H1 (cell line): ENCODE results near the gene ANKRD66. TPM values are rescaled to one million over a fixed set of nuclear protein-coding genes. Genes with fewer than 3 reads are reported as not detected.

ENCODE experiments used
- CTCF ChIA-PET: fragments of 300-600 bp; sonication (Branson Sonifier 250); formaldehyde crosslinking; loops from one replicate; lab custom pipeline; 2021; ENCODE audit not compliant: partially characterized antibody; lab: Charles Lee
- POLR2A ChIA-PET: fragments of 300-600 bp; sonication (Branson Sonifier 250); formaldehyde crosslinking; loops from one replicate; lab custom pipeline; 2021; ENCODE audit warnings: inconsistent platforms; ENCODE audit not compliant: partially characterized antibody; lab: Charles Lee
- DNase-seq, 2 experiments: peaks; one replicate each; pipeline versions ENCODE4 v3.0.0 to v3.0.0-alpha.2; 2010 to 2022; ENCODE audit warnings: low spot score in 2 of 2, low read depth in 1 of 2, mixed read lengths in 1 of 2
- FAIRE-seq: peaks from 2 replicates; lab custom pipeline; 2011; peaks lifted over from hg19 to GRCh38; lab: Jason Lieb, UNC
- H2AFZ ChIP-seq: 2 replicates; pipeline ENCODE4 v1.8.1; 2012; ENCODE audit warnings: low read length, inconsistent platforms
- H2AK5ac ChIP-seq: 2 replicates; pipeline ENCODE4 v1.6.1; 2013; ENCODE audit warnings: low read depth, low read length
- H2BK120ac ChIP-seq: replicated peaks from 2 replicates; pipeline ENCODE3; 2013; ENCODE audit warnings: low read depth, low read length, inconsistent platforms
- H2BK12ac ChIP-seq: 2 replicates; pipeline ENCODE4 v1.6.1; 2013; ENCODE audit warnings: low read depth, low read length
- H2BK15ac ChIP-seq: 2 replicates; pipeline ENCODE4 v1.6.1; 2013; ENCODE audit warnings: low read length
- H2BK20ac ChIP-seq: 2 replicates; pipeline ENCODE4 v1.6.1; 2013; ENCODE audit warnings: low read length
- H2BK5ac ChIP-seq: 2 replicates; pipeline ENCODE4 v1.6.1; 2013; ENCODE audit warnings: low read depth, low read length
- H3K14ac ChIP-seq: 2 replicates; pipeline ENCODE4 v1.6.1; 2013; ENCODE audit warnings: inconsistent platforms; ENCODE audit not compliant: insufficient read length
- H3K18ac ChIP-seq: 2 replicates; pipeline ENCODE4 v1.6.1; 2013; ENCODE audit warnings: low read length; ENCODE audit errors: extremely low read depth
- H3K23ac ChIP-seq: 2 replicates; pipeline ENCODE4 v1.6.1; 2013; ENCODE audit warnings: inconsistent platforms; ENCODE audit not compliant: insufficient read length
- H3K23me2 ChIP-seq: 2 replicates; pipeline ENCODE4 v1.6.1; 2013; ENCODE audit warnings: low read depth, low read length
- H3K27ac ChIP-seq: 2 replicates; pipeline ENCODE4 v1.6.1; 2011; ENCODE audit warnings: low read depth, low read length, inconsistent platforms
- H3K27me3 ChIP-seq, 4 experiments: replicated peaks in 1 of 4; 1 replicate in 1 of 4; 2 replicates in 3 of 4; pipeline versions ENCODE4 v1.6.1 to v1.8.1; 2011 to 2013; ENCODE audit warnings: low read length in 3 of 4, mild to moderate bottlenecking in 3 of 4, inconsistent platforms in 2 of 4, mixed read lengths in 2 of 4, moderate library complexity in 1 of 4; ENCODE audit not compliant: control insufficient read depth in 3 of 4, insufficient read depth in 3 of 4; ENCODE audit errors: extremely low read depth in 1 of 4
- H3K36me3 ChIP-seq, 4 experiments: 2 replicates each; pipeline versions ENCODE4 v1.6.1 to v1.8.1; 2011 to 2013; ENCODE audit warnings: mild to moderate bottlenecking in 4 of 4, low read length in 3 of 4, moderate library complexity in 2 of 4, control low read depth in 1 of 4, inconsistent platforms in 1 of 4; ENCODE audit not compliant: insufficient read depth in 4 of 4, control insufficient read depth in 2 of 4
- H3K4ac ChIP-seq: replicated peaks from 2 replicates; pipeline ENCODE3; 2013; ENCODE audit warnings: low read length, low read depth, mixed read lengths, inconsistent platforms; ENCODE audit not compliant: insufficient read length
- H3K4me1 ChIP-seq, 4 experiments: replicated peaks in 1 of 4; 1 replicate in 1 of 4; 2 replicates in 3 of 4; pipeline versions ENCODE4 v1.6.1 to v1.8.1; 2011 to 2013; ENCODE audit warnings: low read length in 3 of 4, inconsistent platforms in 2 of 4, mixed read lengths in 1 of 4; ENCODE audit not compliant: insufficient read depth in 4 of 4, control insufficient read depth in 3 of 4
- H3K4me2 ChIP-seq, 2 experiments: 2 replicates each; pipeline versions ENCODE4 v1.6.1 to v1.8.1; 2011 to 2013; ENCODE audit warnings: low read depth in 2 of 2, low read length in 2 of 2, control low read depth in 1 of 2, inconsistent platforms in 1 of 2, mild to moderate bottlenecking in 1 of 2; ENCODE audit not compliant: insufficient read depth in 1 of 2
- H3K4me3 ChIP-seq, 4 experiments: fragments of 200-600, 300-600 bp in 1 of 4; sonication (generic), shearing (Covaris generic), sonication (Bioruptor Twin) in 1 of 4; 2 replicates each; pipeline versions ENCODE4 v1.5.1 to v1.8.1; 2011 to 2016; ENCODE audit warnings: low read length in 4 of 4, low read depth in 3 of 4, control low read depth in 2 of 4, inconsistent platforms in 2 of 4, mild to moderate bottlenecking in 2 of 4, mixed read lengths in 1 of 4, moderate library complexity in 1 of 4; ENCODE audit not compliant: insufficient read depth in 2 of 4; ENCODE audit errors: extremely low read depth in 1 of 4
- H3K56ac ChIP-seq: replicated peaks from 2 replicates; pipeline ENCODE3; 2013; ENCODE audit warnings: low read depth, mild to moderate bottlenecking, mixed read lengths, low read length, inconsistent platforms; ENCODE audit not compliant: insufficient read length
- H3K79me1 ChIP-seq: 2 replicates; pipeline ENCODE4 v1.6.1; 2013; ENCODE audit warnings: low read depth, low read length, control low read depth
- H3K79me2 ChIP-seq, 2 experiments: 2 replicates each; pipeline versions ENCODE4 v1.6.1 to v1.8.1; 2012 to 2013; ENCODE audit warnings: low read length in 2 of 2, mild to moderate bottlenecking in 2 of 2, inconsistent platforms in 1 of 2; ENCODE audit not compliant: insufficient read depth in 2 of 2, control insufficient read depth in 1 of 2
- H3K9ac ChIP-seq, 4 experiments: replicated peaks in 1 of 4; 1 replicate in 1 of 4; 2 replicates in 3 of 4; pipeline versions ENCODE4 v1.6.1 to v1.8.1; 2011 to 2013; ENCODE audit warnings: low read depth in 3 of 4, low read length in 3 of 4, control low read depth in 2 of 4, mild to moderate bottlenecking in 2 of 4, moderate library complexity in 2 of 4, inconsistent platforms in 1 of 4; ENCODE audit errors: extremely low read depth in 1 of 4
- H3K9me3 ChIP-seq, 2 experiments: 2 replicates each; pipeline versions ENCODE4 v1.6.1 to v1.8.1; 2012 to 2013; ENCODE audit warnings: mild to moderate bottlenecking in 2 of 2, moderate library complexity in 2 of 2, control low read depth in 1 of 2, inconsistent platforms in 1 of 2, low read depth in 1 of 2, low read length in 1 of 2, mixed read lengths in 1 of 2; ENCODE audit not compliant: insufficient read depth in 2 of 2
- H4K20me1 ChIP-seq, 2 experiments: replicated peaks in 1 of 2; 2 replicates each; pipeline versions ENCODE3 to v1.8.1; 2011 to 2013; ENCODE audit warnings: inconsistent platforms in 2 of 2, low read length in 2 of 2, mild to moderate bottlenecking in 1 of 2; ENCODE audit not compliant: insufficient read depth in 2 of 2, control insufficient read depth in 1 of 2
- H4K5ac ChIP-seq: 2 replicates; pipeline ENCODE4 v1.6.1; 2013; ENCODE audit warnings: low read length, low read depth, mixed read lengths, inconsistent platforms; ENCODE audit not compliant: insufficient read length
- H4K8ac ChIP-seq: 2 replicates; pipeline ENCODE4 v1.8.0; 2013; ENCODE audit warnings: mild to moderate bottlenecking, moderate library complexity, low read length, inconsistent platforms; ENCODE audit not compliant: insufficient read depth; ENCODE audit errors: extremely low read depth
- H4K91ac ChIP-seq: replicated peaks from 2 replicates; pipeline ENCODE3; 2013; ENCODE audit warnings: low read length, mixed read lengths, inconsistent platforms; ENCODE audit not compliant: insufficient read length
- RXRA ChIP-seq: IDR thresholded peaks from 2 replicates; pipeline ENCODE4 v1.6.1; 2011; ENCODE audit warnings: low read depth, mild to moderate bottlenecking, low read length, moderate library complexity; ENCODE audit not compliant: insufficient read depth
- USF2 ChIP-seq: IDR thresholded peaks from 2 replicates; pipeline ENCODE4 v1.6.1; 2011; ENCODE audit warnings: low read length, improper control_type of control experiment
- WGBS, 2 experiments: shearing (Covaris generic) in 1 of 2; methylation state at CpG; one replicate each; pipeline versions ENCODE4 v1.1.6 to v1.1.7; 2013 to 2015; ENCODE audit warnings: low lambda C conversion rate in 2 of 2, mixed read lengths in 2 of 2, inconsistent platforms in 1 of 2, low coverage in 1 of 2, missing lambda C conversion rate in 1 of 2; ENCODE audit not compliant: insufficient replicate concordance in 2 of 2, insufficient coverage in 1 of 2, insufficient read length in 1 of 2; ENCODE audit errors: extremely low coverage in 1 of 2, missing lambda C conversion rate in 1 of 2; 5-methylcytosine and 5-hydroxymethylcytosine counted together
- polyA plus RNA-seq, 7 experiments: library from polyadenylated mRNA; depleted of rRNA in 3 of 7; stranded (reverse) in 5 of 7; unstranded in 2 of 7; fragments of >200 nt in 5 of 7; fragments of 200-250 nt in 2 of 7; gene quantifications; 1 replicate in 5 of 7; 2 replicates in 1 of 7; 4 replicates in 1 of 7; pipeline versions ENCODE4 v1.2.1 to v1.2.3, GENCODE V29; 2011 to 2013; ENCODE audit warnings: missing spikeins in 2 of 7, mixed read lengths in 2 of 7
- total RNA-seq: library from RNA; stranded (reverse); fragmentation: NEBNext Ultra II Directional; extraction: Animal tissue kit (Norgen Biotek cat#: 25700); gene quantifications from 2 replicates; pipeline ENCODE4 v1.2.1, GENCODE V29; 2021

ANKRD66 gene
- total and polyA plus RNA-seq, 2 of the 8 experiments (the other 6 are each of a cell fraction or from before 2014, with no cell fraction given) = 0.05 TPM; not detected in 1

- Histone ChIP-seq H3K9me3 (no peaks in the 10 kb centered on the region), H3K14ac (no peak overlapping the region), H3K23me2 (no peaks in the 10 kb centered on the region), H3K9ac (no peak overlapping the region), H2BK120ac (no peak overlapping the region), H3K4ac (no peak overlapping the region), H4K20me1 (no peaks in the 10 kb centered on the region), H3K4me1 (no peaks in the 10 kb centered on the region), H4K5ac (no peak overlapping the region), H3K27me3 (no peaks in the 10 kb centered on the region), H2BK12ac (no peak overlapping the region), H3K23ac (no peak overlapping the region), H2BK20ac (no peak overlapping the region), H2BK15ac (no peak overlapping the region), H3K36me3 (no peaks in the 10 kb centered on the region), H4K91ac (no peak overlapping the region), H3K79me2 (no peaks in the 10 kb centered on the region), H2BK5ac (no peak overlapping the region), H3K56ac (no peak overlapping the region), H2AFZ (peak overlapping the region; percentile 58; the same call in 1 of the 2 replicates), H3K18ac (no peak overlapping the region), H3K4me2 (no peak overlapping the region), H3K27ac (no peak overlapping the region), H4K8ac (no peak overlapping the region), H2AK5ac (no peak overlapping the region), H3K4me3 (no peak overlapping the region), H3K79me1 (no peaks in the 10 kb centered on the region)
- TF ChIP-seq RXRA (no peak), USF2 (no peak)
- CTCF ChIA-PET = interaction anchor here (1.4 kb wide), 1 partner anchor 45 kb away, joined by 3 read pairs; no protein-coding TSS in a partner anchor
- no peak for FAIRE-seq
- POLR2A ChIA-PET = interaction anchor here (1.1 kb wide), 1 partner anchor 70 kb away, joined by 3 read pairs; no protein-coding TSS in a partner anchor
- 90% methylated on average over 5 of the region's 5 CpGs; no CpG with 5 or more reads in 1 of the 2 experiments for WGBS, 2 experiments
- no peak for DNase-seq
Observed at GRCh38 chr6:46776070-46776712, 29.5 kb downstream of the ANKRD66 start.
